ENCODE data around the gene TMOD1. TPM values are rescaled to one million over a fixed set of nuclear protein-coding genes. Genes with fewer than 3 reads are reported as not detected.
A peak's percentile ranks its signal among the peaks of the same experiment; 100 is the strongest.

The TMOD1 gene
- total RNA-seq, 1 experiment from 2014 or later = 0.14 TPM

- intact Hi-C loops (cut with micrococcal nuclease; ENCODE audit: unreplicated experiment) = no loop called here
- H3K4me1 Mint-ChIP-seq (ENCODE audit: low read depth, unreplicated experiment) = peaks cover 24% of the 10 kb centered on the region
- no peaks in the 10 kb centered on the region for H3K27me3 Mint-ChIP-seq (ENCODE audit: unreplicated experiment)
- no TSS peak for BruUV-seq (replicated peaks)
- H3K4me3 Mint-ChIP-seq (ENCODE audit: low read depth, unreplicated experiment) = no peak overlapping the region
- DNase-seq = no peak
- no peak for TF ChIP-seq CTCF (IDR thresholded peaks at IDR 0.05; ENCODE audit: unreplicated experiment)
- CTCF ChIA-PET = interaction anchor here (0.5 kb wide), 1 partner anchor 449 kb away, joined by 3 read pairs; no protein-coding TSS in a partner anchor
- H3K27ac Mint-ChIP-seq (ENCODE audit: unreplicated experiment) = no peak overlapping the region
- H3K9me3 Mint-ChIP-seq (ENCODE audit: low read depth, unreplicated experiment) = no peaks in the 10 kb centered on the region
- H3K36me3 Mint-ChIP-seq (ENCODE audit: insufficient read depth, unreplicated experiment) = peaks cover 10% of the 10 kb centered on the region
Observed at GRCh38 chr9:97506787-97507186, 5.3 kb downstream of the TMOD1 start.

- no peak for TF ChIP-seq CTCF (IDR thresholded peaks at IDR 0.05; ENCODE audit: unreplicated experiment)
- no peaks in the 10 kb centered on the region for H3K9me3 Mint-ChIP-seq (ENCODE audit: low read depth, unreplicated experiment)
- H3K4me1 Mint-ChIP-seq (ENCODE audit: low read depth, unreplicated experiment) = peaks cover 26% of the 10 kb centered on the region
- CTCF ChIA-PET = no interaction called here
- peaks cover 6% of the 10 kb centered on the region for H3K36me3 Mint-ChIP-seq (ENCODE audit: insufficient read depth, unreplicated experiment)
- intact Hi-C loops (cut with micrococcal nuclease; ENCODE audit: unreplicated experiment) = no loop called here
- no peak overlapping the region for H3K4me3 Mint-ChIP-seq (ENCODE audit: low read depth, unreplicated experiment)
- BruUV-seq (replicated peaks) = no TSS peak
- DNase-seq = no peak
- H3K27ac Mint-ChIP-seq (ENCODE audit: unreplicated experiment) = no peak overlapping the region
- no peaks in the 10 kb centered on the region for H3K27me3 Mint-ChIP-seq (ENCODE audit: unreplicated experiment)
Observed at GRCh38 chr9:97507428-97507984, 6.0 kb downstream of the TMOD1 start.

- intact Hi-C loops (cut with micrococcal nuclease; ENCODE audit: unreplicated experiment) = no loop called here
- H3K27me3 Mint-ChIP-seq (ENCODE audit: unreplicated experiment) = no peaks in the 10 kb centered on the region
- no peak overlapping the region for H3K27ac Mint-ChIP-seq (ENCODE audit: unreplicated experiment)
Observed at GRCh38 chr9:97508852-97509251, 7.4 kb downstream of the TMOD1 start.

GRCh38 chr9:97510797-97511654, 9.6 kb downstream of the TMOD1 start:
- CTCF ChIA-PET = interaction anchor here (1.2 kb wide), 1 partner anchor 88 kb away, joined by 3 read pairs; no protein-coding TSS in a partner anchor
- H3K4me3 Mint-ChIP-seq (ENCODE audit: low read depth, unreplicated experiment) = no peak overlapping the region
- DNase-seq = no peak
- intact Hi-C loops (cut with micrococcal nuclease; ENCODE audit: unreplicated experiment) = no loop called here
- TF ChIP-seq CTCF (IDR thresholded peaks at IDR 0.05; ENCODE audit: unreplicated experiment) = no peak
- H3K36me3 Mint-ChIP-seq (ENCODE audit: insufficient read depth, unreplicated experiment) = no peaks in the 10 kb centered on the region
- BruUV-seq (replicated peaks) = no TSS peak
- H3K27me3 Mint-ChIP-seq (ENCODE audit: unreplicated experiment) = peaks cover 8% of the 10 kb centered on the region
- peaks cover 17% of the 10 kb centered on the region for H3K4me1 Mint-ChIP-seq (ENCODE audit: low read depth, unreplicated experiment)
- H3K9me3 Mint-ChIP-seq (ENCODE audit: low read depth, unreplicated experiment) = no peaks in the 10 kb centered on the region
- peak overlapping the region; percentile 52 for H3K27ac Mint-ChIP-seq (ENCODE audit: unreplicated experiment)

More at GRCh38 chr9:97508852-97509251, 7.4 kb downstream of the TMOD1 start:
- H3K4me3 Mint-ChIP-seq (ENCODE audit: low read depth, unreplicated experiment) = no peak overlapping the region
- CTCF ChIA-PET = no interaction called here
- no peak for DNase-seq
- H3K9me3 Mint-ChIP-seq (ENCODE audit: low read depth, unreplicated experiment) = no peaks in the 10 kb centered on the region
- H3K36me3 Mint-ChIP-seq (ENCODE audit: insufficient read depth, unreplicated experiment) = no peaks in the 10 kb centered on the region
- no TSS peak for BruUV-seq (replicated peaks)
- peaks cover 17% of the 10 kb centered on the region for H3K4me1 Mint-ChIP-seq (ENCODE audit: low read depth, unreplicated experiment)
- TF ChIP-seq CTCF (IDR thresholded peaks at IDR 0.05; ENCODE audit: unreplicated experiment) = no peak
